Central memory CD4-positive, alpha-beta T cell (primary cell): ENCODE results near the gene GPR119.
"Not testable (repeated sequence)": the region's sequence is repeated elsewhere in the genome, so short reads cannot be mapped to it uniquely, and the experiment has no call there.

ENCODE experiments used
- DNase-seq: peaks from one replicate; pipeline ENCODE4 v3.0.0; 2022
- total RNA-seq, 3 experiments: gene quantifications; one replicate each; lab custom pipeline; 2026; lab: John Stamatoyannopoulos, UW

Gene GPR119
- 0 reads per million in 3 experiments for total RNA-seq

GRCh38 chrX:130385520-130385919 lies at the start of gene GPR119:
GPR119 (minus strand) TSS chrX:130385674; CDS start chrX:130385447, 227 bp downstream.
- DNase-seq: no peak

- not testable (repeated sequence) for DNase-seq
These were observed 43.8 kb upstream of the GPR119 start for GRCh38 chrX:130429236-130429635.

DNA sequence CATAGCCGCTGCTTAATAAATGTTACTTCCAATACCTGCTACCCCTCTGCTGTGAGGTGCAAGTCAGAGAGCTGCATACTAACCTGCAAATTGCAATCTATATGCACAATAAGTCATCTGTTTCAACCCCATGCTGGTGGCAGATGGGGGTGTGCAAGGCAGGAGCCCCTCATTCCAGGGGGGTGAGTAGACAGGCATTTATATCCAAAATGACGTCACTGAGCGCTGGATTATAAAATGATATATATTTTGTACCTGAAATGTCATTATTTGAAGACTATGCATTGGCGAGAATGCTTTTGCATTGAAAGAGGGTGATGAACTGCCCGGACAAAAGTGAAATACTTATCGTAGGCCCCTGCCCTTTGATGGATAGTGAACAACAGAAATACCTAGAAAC lies 41.1 kb upstream of the GPR119 start:
- DNase-seq: no peak

- no peak for DNase-seq
These were observed 33.8 kb upstream of the GPR119 start for GRCh38 chrX:130419263-130419662.

DNA sequence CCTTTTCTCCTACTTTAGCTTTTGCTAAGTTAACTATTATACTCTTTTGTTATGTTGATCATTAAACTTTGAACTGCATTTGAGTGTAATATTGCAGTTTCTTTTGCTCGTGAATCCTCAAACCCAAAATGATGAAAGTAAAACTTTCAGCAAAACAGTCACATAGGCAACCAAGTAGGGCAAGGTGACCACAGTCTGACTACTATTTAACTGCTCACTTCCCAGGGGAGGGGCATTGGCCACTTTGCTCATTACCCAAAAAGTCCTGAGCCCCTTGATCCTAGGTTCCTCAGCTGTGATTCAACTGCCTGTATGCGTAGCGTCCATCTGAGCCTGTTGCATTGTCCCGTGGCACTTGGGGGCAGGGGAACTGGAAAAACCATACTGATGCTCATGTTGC lies 33.3 kb upstream of the GPR119 start:
- DNase-seq: no peak

DNA sequence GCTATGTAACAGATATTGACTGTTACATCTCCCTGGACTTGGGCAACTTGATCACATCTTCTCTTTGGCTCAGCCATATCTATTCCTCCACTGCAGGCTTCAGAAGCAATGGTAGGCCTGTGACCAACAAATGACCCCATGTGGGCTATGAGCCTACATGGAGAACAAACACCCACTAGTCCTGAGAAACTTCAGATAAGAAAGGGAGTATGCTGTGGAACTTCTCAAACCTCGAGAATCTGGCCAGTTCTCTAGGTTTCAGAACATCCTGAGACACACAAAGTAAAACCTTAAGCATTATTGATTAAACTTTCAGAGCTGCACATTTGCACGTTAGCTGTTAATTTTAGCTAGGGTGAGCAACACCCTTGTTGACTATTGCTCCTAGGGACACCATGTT lies 32.6 kb upstream of the GPR119 start:
- DNase-seq: no peak

GRCh38 chrX:130416785-130417184 lies 31.3 kb upstream of the GPR119 start:
- DNase-seq: no peak

GRCh38 chrX:130415201-130415600 lies 29.7 kb upstream of the GPR119 start:
- no peak for DNase-seq

GRCh38 chrX:130414800-130415199 lies 29.3 kb upstream of the GPR119 start:
- no peak for DNase-seq

GRCh38 chrX:130413415-130413814 lies 27.9 kb upstream of the GPR119 start:
- DNase-seq: no peak

DNA sequence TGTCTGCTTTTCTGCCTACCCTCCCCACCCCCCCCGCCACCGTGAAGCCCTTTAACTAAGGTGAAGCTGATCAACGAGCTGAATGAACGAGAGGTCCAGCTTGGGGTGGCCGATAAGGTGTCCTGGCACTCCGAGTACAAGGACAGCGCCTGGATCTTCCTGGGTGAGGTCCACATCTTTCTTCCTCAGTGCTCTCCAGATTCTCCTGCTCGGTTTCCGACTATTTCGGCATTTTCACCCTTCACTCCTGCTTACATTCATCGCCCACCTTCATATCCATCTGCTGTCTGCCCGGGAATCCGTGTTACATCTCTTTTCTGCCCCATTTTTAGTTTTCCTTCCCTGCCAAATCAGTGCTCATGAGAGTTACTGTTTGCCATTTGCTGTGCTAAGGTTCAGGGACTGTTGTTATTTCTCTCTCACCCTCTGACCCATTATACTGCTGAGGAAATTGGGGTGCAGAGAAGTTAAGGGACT lies 16.8 kb upstream of the GPR119 start:
- DNase-seq: peak; percentile 1

DNA sequence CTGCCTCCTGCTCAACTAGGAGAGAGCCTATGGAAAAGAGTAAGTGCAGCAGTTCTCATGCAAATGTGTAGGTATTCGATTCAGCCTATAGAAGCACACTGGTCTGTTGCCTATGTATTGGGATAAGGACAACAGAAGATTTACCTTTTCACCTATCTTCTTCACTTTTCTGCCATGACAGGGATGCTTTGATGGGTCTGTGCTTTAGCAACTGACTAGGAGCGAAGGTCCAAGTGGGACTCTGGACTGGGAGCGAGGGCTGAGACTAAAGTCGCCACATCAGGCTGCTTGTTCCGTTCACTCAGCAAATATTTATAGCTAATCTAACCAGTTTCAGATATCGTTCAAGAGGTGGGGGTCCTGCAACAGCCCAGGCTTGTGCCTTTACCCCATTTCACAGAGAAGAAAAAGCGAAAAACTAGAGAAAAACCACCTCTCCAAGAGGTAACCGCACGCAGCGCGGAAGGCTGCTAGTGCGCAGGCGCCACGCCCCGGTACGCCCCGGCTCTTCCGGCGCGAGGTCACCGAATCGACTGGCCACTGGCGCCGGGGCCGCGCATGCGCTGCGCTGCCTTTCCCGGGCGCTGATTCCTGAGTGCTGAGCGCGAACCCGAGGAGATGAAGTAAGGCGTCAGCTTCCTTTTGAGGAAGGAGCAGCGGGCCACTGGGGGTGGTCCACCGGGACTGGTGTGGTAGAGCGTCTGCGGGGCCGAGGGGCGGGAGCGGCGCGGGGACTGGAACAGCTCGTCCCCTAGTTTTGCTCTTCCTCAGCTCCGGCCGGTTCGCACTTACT lies 16.1 kb upstream of the GPR119 start, which contains the start of gene RBMX2:
RBMX2 (plus strand) TSS at position 573 of the 793 bp plus-strand sequence; CDS start at position 619, 46 bp downstream.
- DNase-seq: peak; percentile 71

- no peak for DNase-seq
These were observed 9.9 kb upstream of the GPR119 start for GRCh38 chrX:130395341-130395740.

DNA sequence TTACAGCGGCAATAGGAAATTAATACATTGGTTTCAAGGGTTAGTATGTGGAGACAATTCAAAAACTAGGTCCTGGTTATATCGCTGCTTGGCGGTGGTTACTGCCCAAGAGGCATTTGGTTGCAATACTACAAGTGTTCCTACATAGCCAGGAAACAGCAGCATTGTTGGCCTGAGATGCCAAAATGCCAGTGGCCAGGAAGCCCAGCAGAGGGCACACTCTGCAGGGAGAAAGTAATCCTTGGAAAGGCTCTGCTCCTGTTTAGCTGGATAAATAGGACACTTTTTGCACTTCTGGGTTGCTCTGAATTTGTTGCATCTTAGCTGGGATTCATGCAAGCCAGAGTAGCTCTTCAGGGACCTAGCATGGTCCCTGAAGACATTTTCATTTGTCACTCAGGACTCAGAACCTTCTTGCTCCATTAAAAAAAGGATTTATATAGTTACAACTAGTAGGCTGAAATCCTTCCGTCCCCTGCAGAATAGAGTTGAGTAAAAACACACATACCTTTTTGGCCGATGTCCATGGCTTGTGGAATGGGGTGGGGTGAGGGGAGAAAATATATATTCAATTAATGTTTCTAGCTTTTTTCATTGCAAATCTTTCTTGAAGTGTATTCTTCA lies 8.1 kb upstream of the GPR119 start:
- no peak for DNase-seq

- DNase-seq: no peak
These were observed 934 bp upstream of the GPR119 start for GRCh38 chrX:130386408-130386808.

GRCh38 chrX:130378024-130378669 lies 7.3 kb downstream of the GPR119 start:
- no peak for DNase-seq

- DNase-seq: no peak
These were observed 9.4 kb downstream of the GPR119 start for GRCh38 chrX:130376077-130376476.

GRCh38 chrX:130352050-130352449 lies 33.4 kb downstream of the GPR119 start:
- DNase-seq: not testable (repeated sequence)

DNA sequence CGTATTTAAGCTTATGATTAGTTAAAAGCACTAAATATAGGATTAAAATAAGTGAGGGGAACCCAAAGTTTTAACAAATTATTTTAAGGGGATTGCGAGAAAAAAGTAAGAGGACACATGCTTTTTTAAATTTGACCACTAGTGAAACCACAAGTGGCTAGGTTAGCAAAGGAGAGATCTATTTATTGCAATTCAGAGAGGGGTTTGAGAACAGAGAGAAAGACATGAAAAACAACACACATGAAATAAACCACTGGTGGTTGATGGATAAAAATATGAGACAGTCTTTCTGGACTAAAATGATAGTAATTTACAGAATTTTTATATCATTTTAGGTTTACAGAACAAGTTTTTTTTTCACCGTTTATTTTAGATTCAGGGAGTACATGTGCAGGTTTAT lies 33.9 kb downstream of the GPR119 start:
- DNase-seq: no peak

- DNase-seq: no peak
These were observed 38.2 kb downstream of the GPR119 start for GRCh38 chrX:130347321-130347720.

DNA sequence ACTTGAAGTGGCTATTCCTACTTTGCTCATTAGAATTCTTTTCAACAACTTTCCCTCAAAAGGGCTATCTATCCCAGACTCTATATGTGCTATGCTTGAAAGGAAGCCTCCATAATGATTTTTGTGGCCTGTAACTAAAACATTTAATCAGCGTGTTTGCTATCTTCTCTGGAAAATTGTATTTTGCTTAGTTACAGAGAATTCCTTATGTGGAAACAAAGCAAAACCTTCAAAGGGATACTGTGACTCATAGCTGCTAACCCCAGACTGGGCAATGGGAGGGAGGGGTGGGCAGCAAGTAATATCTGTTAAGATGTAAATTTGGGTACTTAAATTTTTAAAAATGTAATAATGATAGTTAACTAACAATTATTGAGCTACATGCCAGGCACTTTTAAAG lies 42.1 kb downstream of the GPR119 start:
- no peak for DNase-seq

GRCh38 chrX:130340271-130340670 lies 45.2 kb downstream of the GPR119 start:
- DNase-seq: no peak

GRCh38 chrX:130339408-130340222 lies 45.9 kb downstream of the GPR119 start, which contains the start of gene SLC25A14:
SLC25A14 (plus strand) TSS chrX:130339919; CDS start chrX:130340279, 360 bp downstream.
- DNase-seq: peak; percentile 72
